Endometrial microvascular endothelial cells (primary cell): ENCODE results near the gene THBS1. TPM values are rescaled to one million over a fixed set of nuclear protein-coding genes. Genes with fewer than 3 reads are reported as not detected.

ENCODE experiments used
- in situ Hi-C: cut with HindIII; loops from 2 replicates; pipeline ENCODE4 v1.10.0; 2017; ENCODE audit warnings: low sequenced_read_pairs, low pct_unique_long_range_greater_than_20kb; ENCODE audit errors: inconsistent ontology term
- total RNA-seq: library from RNA; depleted of rRNA; stranded (reverse); fragments of >200 nt; gene quantifications from one replicate; pipeline ENCODE4 v1.2.3, GENCODE V29; 2015; ENCODE audit errors: inconsistent ontology term

The THBS1 gene
- total RNA-seq, 1 donor from 2014 or later, result 2,265 TPM

GRCh38 chr15:39596358-39597051 lies 15.6 kb downstream of the THBS1 start:
- in situ Hi-C loops, result no loop called here

- in situ Hi-C loops, result no loop called here
Measured at GRCh38 chr15:39597336-39597735, 16.5 kb downstream of the THBS1 start.

GRCh38 chr15:39597751-39598185 lies 16.9 kb downstream of the THBS1 start:
- in situ Hi-C loops, result no loop called here

GRCh38 chr15:39598186-39598850 lies 17.4 kb downstream of the THBS1 start:
- in situ Hi-C loops, result no loop called here

GRCh38 chr15:39598958-39599845 lies 18.3 kb downstream of the THBS1 start:
- in situ Hi-C loops, result no loop called here

GRCh38 chr15:39599871-39600270 lies 19.0 kb downstream of the THBS1 start:
- in situ Hi-C loops, result no loop called here

GRCh38 chr15:39602143-39602542 lies 21.3 kb downstream of the THBS1 start:
- in situ Hi-C loops, result no loop called here

GRCh38 chr15:39605146-39605545 lies 24.3 kb downstream of the THBS1 start:
- in situ Hi-C loops, result no loop called here

GRCh38 chr15:39608185-39609139 lies 27.6 kb downstream of the THBS1 start:
- in situ Hi-C loops, result no loop called here

GRCh38 chr15:39609166-39609916 lies 28.5 kb downstream of the THBS1 start:
- in situ Hi-C loops, result no loop called here

GRCh38 chr15:39610665-39611064 lies 29.8 kb downstream of the THBS1 start:
- in situ Hi-C loops, result no loop called here

- in situ Hi-C loops, result no loop called here
Measured at GRCh38 chr15:39613271-39613670, 32.4 kb downstream of the THBS1 start.

- in situ Hi-C loops, result no loop called here
Measured at GRCh38 chr15:39613861-39614260, 33.0 kb downstream of the THBS1 start.

GRCh38 chr15:39616731-39617455 lies 36.0 kb downstream of the THBS1 start:
- in situ Hi-C loops, result no loop called here

- in situ Hi-C loops, result no loop called here
Measured at GRCh38 chr15:39618063-39618823, 37.4 kb downstream of the THBS1 start.

GRCh38 chr15:39621210-39621609 lies 40.3 kb downstream of the THBS1 start:
- in situ Hi-C loops, result no loop called here

GRCh38 chr15:39621976-39622375 lies 41.1 kb downstream of the THBS1 start:
- in situ Hi-C loops, result no loop called here
